ENCODE measurements around the gene RIMS4. TPM values are rescaled to one million over a fixed set of nuclear protein-coding genes. Genes with fewer than 3 reads are reported as not detected.

The RIMS4 gene
- total and polyA plus RNA-seq, 10 of the 15 experiments (the other 5 are each of a cell fraction or from before 2014, with no cell fraction given): under 0.01 to 0.07 (median 0.05) TPM; not detected in 5

- TF ChIP-seq SKIL (IDR thresholded peaks at IDR 0.05; ENCODE audit: low read depth, poor library complexity, severe bottlenecking) (no peak), IRF5 (IDR thresholded peaks at IDR 0.05; ENCODE audit: borderline replicate concordance) (no peak)
Measured at GRCh38 chr20:44795836-44796235, 14.5 kb downstream of the RIMS4 start (continued).

GRCh38 chr20:44792796-44793195 is 17.6 kb downstream of the RIMS4 start:
- 12% methylated on average over 7 of the region's 7 CpGs for WGBS (ENCODE audit: insufficient coverage, insufficient replicate concordance, low lambda C conversion rate, missing lambda C conversion rate)
- RAD21 ChIA-PET (ENCODE audit: unreplicated experiment): no interaction called here
- Histone ChIP-seq H3K79me2 (ENCODE audit: control insufficient read depth, insufficient read depth, low read length) (no peaks in the 10 kb centered on the region), H3K27ac (ENCODE audit: control insufficient read depth, insufficient read depth) (no peak overlapping the region), H3K9ac (ENCODE audit: control insufficient read depth, insufficient read depth, low read length) (no peak overlapping the region), H3K4me1 (ENCODE audit: control insufficient read depth, insufficient read depth, low read length) (no peaks in the 10 kb centered on the region), H3K36me3 (ENCODE audit: control insufficient read depth in 2 of 2, insufficient read depth in 2 of 2, low read length in 1 of 2) (no peaks in the 10 kb centered on the region), H3K27me3 (replicated peaks in 1 of 2; ENCODE audit: control insufficient read depth in 2 of 2, insufficient read depth in 2 of 2, low read length in 1 of 2) (no peaks in the 10 kb centered on the region; a peak in 2 of 4 replicates), H4K20me1 (ENCODE audit: control insufficient read depth, insufficient read depth) (no peaks in the 10 kb centered on the region), H3K4me3 (no peak overlapping the region), H2AFZ (ENCODE audit: control insufficient read depth, low read depth, low read length) (no peak overlapping the region), H3K9me3 (replicated peaks; ENCODE audit: control insufficient read depth, insufficient read depth, low read length) (no peaks in the 10 kb centered on the region), H3K4me2 (ENCODE audit: control insufficient read depth, insufficient read depth) (no peak overlapping the region)
- in situ Hi-C loops (cut with MboI) (no loop called here), intact Hi-C loops (cut with micrococcal nuclease; ENCODE audit: unreplicated experiment) (no loop called here)
- CTCF ChIA-PET: no interaction called here
- TF ChIP-seq TCF7 (IDR thresholded peaks at IDR 0.05; ENCODE audit: borderline replicate concordance) (no peak), SMC3 (IDR thresholded peaks at IDR 0.05; ENCODE audit: borderline replicate concordance, low read length) (no peak), ZBTB40 (IDR thresholded peaks at IDR 0.05; ENCODE audit: borderline replicate concordance) (no peak)
- no TSS peak for BruUV-seq (replicated peaks)
- DNase-seq (ENCODE audit: low read depth, low spot score) (no peak), ATAC-seq (no peak), FAIRE-seq (no peak)
- SMC1A ChIA-PET (ENCODE audit: uncharacterized antibody, unreplicated experiment): no interaction called here
- POLR2A ChIA-PET: no interaction called here
